Posterior vena cava (tissue), 2 donors: Measurements from ENCODE around the gene PIGQ. TPM values are rescaled to one million over a fixed set of nuclear protein-coding genes. Genes with fewer than 3 reads are reported as not detected.

Experiments used
- DNase-seq: peaks from one replicate; pipeline ENCODE4 v3.0.0-alpha.2; 2020; ENCODE audit warnings: low spot score
- intact Hi-C, 2 donors: fragments of 100-400 bp; cut with DNase I; formaldehyde crosslinking; loops; one replicate each; pipeline versions ENCODE4 v1.14.1 to v1.14.2; 2022 to 2023
- long read RNA-seq, 2 donors: library from polyadenylated mRNA; unstranded; transcript quantifications; one replicate each; pipeline ENCODE4 v2.0.0, GENCODE V29; 2020 to 2021
- total RNA-seq, 2 donors: library from RNA; stranded (reverse); fragmentation: NEBNext Ultra II Directional; extraction: Animal tissue kit (Norgen Biotek cat#: 25700); gene quantifications; one replicate each; pipeline ENCODE4 v1.2.1, GENCODE V29; 2021
- donor health status: DM: yes; HTN: yes; CAD: no.
- donor health status: DM: yes; HTN: yes; CAD: no.

Gene PIGQ
- 10 to 100 TPM; 22.1 to 25.4 TPM for total RNA-seq
- long read RNA-seq, donor 1, transcript PIGQ-203 (11 exons, 3,006 nt), result major isoform, 6 of 19 reads
- long read RNA-seq, donor 1, partial matches to known transcripts, result 3 of 19 reads
- long read RNA-seq, donor 1, other reads (novel, unspliced or antisense), result 2 of 19 reads
- long read RNA-seq, donor 2, transcript PIGQ-203 (11 exons, 3,006 nt), result major isoform, 6 of 31 reads
- long read RNA-seq, donor 2, partial matches to known transcripts, result 12 of 31 reads
- long read RNA-seq, donor 2, other reads (novel, unspliced or antisense), result 6 of 31 reads

GRCh38 chr16:569445-570254 is at the start of gene PIGQ:
PIGQ (plus strand) TSS chr16:569968; CDS start chr16:574075, 4,107 bp downstream.
- intact Hi-C loops, result no loop called here
- DNase-seq, result peak; percentile 90

- no peak for DNase-seq
- intact Hi-C loops, result no loop called here
These were observed 48.9 kb upstream of the PIGQ start for GRCh38 chr16:520847-521246.

GRCh38 chr16:521381-522210 is 48.2 kb upstream of the PIGQ start:
- DNase-seq, result no peak
- intact Hi-C loops, result no loop called here

- intact Hi-C loops, result no loop called here
- no peak for DNase-seq
These were observed 47.3 kb upstream of the PIGQ start for GRCh38 chr16:522320-523096.

GRCh38 chr16:523097-523741 is 46.5 kb upstream of the PIGQ start:
- no peak for DNase-seq

GRCh38 chr16:524274-525040 is 45.3 kb upstream of the PIGQ start:
- no peak for DNase-seq
- intact Hi-C loops, result loop anchor here in 1 of 2 donors (5.0 kb wide), 1 partner anchor 1898 kb away; no protein-coding TSS in a partner anchor

More at GRCh38 chr16:523097-523741, 46.5 kb upstream of the PIGQ start:
- intact Hi-C loops, result no loop called here

GRCh38 chr16:525123-525519 is 44.6 kb upstream of the PIGQ start:
- no peak for DNase-seq
- intact Hi-C loops, result loop anchor here in 1 of 2 donors (5.0 kb wide), 1 partner anchor 1897 kb away; no protein-coding TSS in a partner anchor

- DNase-seq, result no peak
- intact Hi-C loops, result loop anchor here in 1 of 2 donors (5.0 kb wide), 1 partner anchor 1897 kb away; no protein-coding TSS in a partner anchor
These were observed 44.1 kb upstream of the PIGQ start for GRCh38 chr16:525520-526180.

- intact Hi-C loops, result loop anchor here in 1 of 2 donors (5.0 kb wide), 1 partner anchor 1896 kb away; no protein-coding TSS in a partner anchor
These were observed 43.4 kb upstream of the PIGQ start for GRCh38 chr16:526181-527014.

GRCh38 chr16:527015-527903 is 42.5 kb upstream of the PIGQ start, which contains the start of gene CAPN15:
CAPN15 (plus strand) TSS chr16:527712; CDS start chr16:546839, 19,127 bp downstream.
- peak; percentile 96 for DNase-seq
- intact Hi-C loops, result loop anchor here in 1 of 2 donors (5.0 kb wide), 1 partner anchor 1895 kb away; no protein-coding TSS in a partner anchor

More at GRCh38 chr16:526181-527014, 43.4 kb upstream of the PIGQ start:
- DNase-seq, result no peak

GRCh38 chr16:528111-529011 is 41.4 kb upstream of the PIGQ start:
- DNase-seq, result no peak
- intact Hi-C loops, result loop anchor here in 1 of 2 donors (5.0 kb wide), 1 partner anchor 1894 kb away; no protein-coding TSS in a partner anchor

- no peak for DNase-seq
- intact Hi-C loops, result loop anchor here in 1 of 2 donors (5.0 kb wide), 1 partner anchor 1893 kb away; no protein-coding TSS in a partner anchor
These were observed 40.7 kb upstream of the PIGQ start for GRCh38 chr16:529012-529575.

GRCh38 chr16:530111-530817 is 39.5 kb upstream of the PIGQ start:
- DNase-seq, result no peak
- intact Hi-C loops, result no loop called here
